Kidney (tissue), 14 donors: Measurements from ENCODE around the gene MYDGF. TPM values are rescaled to one million over a fixed set of nuclear protein-coding genes. Genes with fewer than 3 reads are reported as not detected.

Experiments used
- DNase-seq, 5 donors: peaks; one replicate each; pipeline ENCODE4 v3.0.0-alpha.2; 2013 to 2020
- FAIRE-seq: peaks from 2 replicates; lab custom pipeline; 2012; peaks lifted over from hg19 to GRCh38; lab: Jason Lieb, UNC
- H3K27ac ChIP-seq, 2 donors: one replicate each; pipeline ENCODE4 v1.7.0; 2013; ENCODE audit warnings: low read depth in 2 of 2, low read length in 2 of 2, inconsistent platforms in 1 of 2
- H3K27me3 ChIP-seq: one replicate; pipeline ENCODE4 v1.7.1; 2013; ENCODE audit warnings: low read length, inconsistent platforms; ENCODE audit not compliant: control insufficient read depth, insufficient read depth
- H3K36me3 ChIP-seq, 3 donors: one replicate each; pipeline versions ENCODE4 v1.7.0 to v1.7.1; 2013; ENCODE audit warnings: low read length in 3 of 3, control low read depth in 1 of 3, inconsistent platforms in 1 of 3; ENCODE audit not compliant: insufficient read depth in 3 of 3, control insufficient read depth in 2 of 3
- H3K4me1 ChIP-seq, 3 donors: one replicate each; pipeline versions ENCODE4 v1.7.0 to v1.7.1; 2013; ENCODE audit warnings: low read length in 3 of 3, inconsistent platforms in 1 of 3, low read depth in 1 of 3; ENCODE audit not compliant: control insufficient read depth in 2 of 3, insufficient read depth in 2 of 3
- H3K4me3 ChIP-seq, 3 donors: one replicate each; pipeline versions ENCODE4 v1.7.0 to v1.8.1; 2013; ENCODE audit warnings: low read length in 3 of 3, control low read depth in 1 of 3, inconsistent platforms in 1 of 3
- H3K9ac ChIP-seq, 3 donors: one replicate each; pipeline versions ENCODE4 v1.7.0 to v1.7.1; 2013; ENCODE audit warnings: low read length in 3 of 3, control low read depth in 1 of 3, inconsistent platforms in 1 of 3
- H3K9me3 ChIP-seq, 3 donors: one replicate each; pipeline versions ENCODE4 v1.7.0 to v1.7.1; 2013; ENCODE audit warnings: low read length in 3 of 3, control low read depth in 1 of 3, inconsistent platforms in 1 of 3; ENCODE audit not compliant: control insufficient read depth in 2 of 3, insufficient read depth in 1 of 3
- CTCF ChIP-seq: IDR thresholded peaks from 3 replicates; pipeline ENCODE4 v1.5.1; 2012; ENCODE audit warnings: mild to moderate bottlenecking, moderate library complexity, borderline replicate concordance; ENCODE audit not compliant: insufficient read depth; ENCODE audit errors: extremely low read depth
- intact Hi-C: fragments of 100-400 bp; cut with DNase I; formaldehyde crosslinking; loops from one replicate; pipeline ENCODE4 v1.11.1; 2022
- polyA plus RNA-seq: library from polyadenylated mRNA; stranded (reverse); fragments of 350-450 nt; fragmentation: Illumina TruSeq; extraction: RNeasy Lipid Tissue Mini Kit (QIAGEN cat#74804); gene quantifications from one replicate; pipeline ENCODE4 v1.2.3, GENCODE V29; 2014; ENCODE audit warnings: low read depth, low replicate concordance; ENCODE audit not compliant: insufficient read depth
- total RNA-seq: library from RNA; stranded (reverse); fragmentation: NEBNext Ultra II Directional; extraction: Animal tissue kit (Norgen Biotek cat#: 25700); gene quantifications from one replicate; pipeline ENCODE4 v1.2.1, GENCODE V29; 2021
- donor health status: control.
- donor health status: control.
- donor health status: control.
- donor health status: control.
- donor health status: control.
- donor health status: DM: yes; HTN: yes; CAD: no.
- donor health status: Normal renal cell carcinoma (clear cell type).

Gene MYDGF
- total and polyA plus RNA-seq, 2 donors from 2014 or later = 75.8 to 85.5 TPM

GRCh38 chr19:4619668-4620294 lies 50.4 kb downstream of the MYDGF start:
- Histone ChIP-seq H3K4me3 (no peak overlapping the region), H3K4me1 (no peaks in the 10 kb centered on the region), H3K27me3 (no peaks in the 10 kb centered on the region), H3K9ac (no peak overlapping the region), H3K27ac (no peak overlapping the region), H3K9me3 (no peaks in the 10 kb centered on the region), H3K36me3 (no peaks in the 10 kb centered on the region)
- TF ChIP-seq CTCF = no peak
- FAIRE-seq (no peak), DNase-seq (no peak)
- intact Hi-C loops = no loop called here

GRCh38 chr19:4618019-4618418 lies 52.1 kb downstream of the MYDGF start:
- intact Hi-C loops = no loop called here
- no peak for DNase-seq
- Histone ChIP-seq H3K4me1 (no peaks in the 10 kb centered on the region), H3K27me3 (no peaks in the 10 kb centered on the region), H3K36me3 (no peaks in the 10 kb centered on the region), H3K27ac (no peak overlapping the region), H3K9ac (no peak overlapping the region), H3K4me3 (no peak overlapping the region), H3K9me3 (no peaks in the 10 kb centered on the region)
- FAIRE-seq = no peak
- no peak for TF ChIP-seq CTCF

- no peaks in the 10 kb centered on the region for H3K27me3 ChIP-seq
- intact Hi-C loops = no loop called here
- no peak overlapping the region for H3K27ac ChIP-seq
- TF ChIP-seq CTCF = no peak
- no peak for FAIRE-seq
- DNase-seq = no peak
- no peak overlapping the region for H3K4me3 ChIP-seq
- H3K36me3 ChIP-seq = no peaks in the 10 kb centered on the region
- no peak overlapping the region for H3K9ac ChIP-seq
- no peaks in the 10 kb centered on the region for H3K4me1 ChIP-seq
- H3K9me3 ChIP-seq = no peaks in the 10 kb centered on the region
Observed at GRCh38 chr19:4613254-4613751, 56.8 kb downstream of the MYDGF start.
